AG08396 (cell line): ENCODE measurements around the gene SPRED3.
"Not testable (repeated sequence)": the region's sequence is repeated elsewhere in the genome, so short reads cannot be mapped to it uniquely, and the experiment has no call there.

ENCODE experiments used
- DNase-seq: peaks from one replicate; pipeline ENCODE4 v3.0.0; 2012; ENCODE audit warnings: low spot score, mixed read lengths

The SPRED3 gene

GRCh38 chr19:38388349-38389100 lies at the start of gene SPRED3:
Gene SPRED3, plus strand, starts transcription at chr19:38388697. Its CDS starts 1,606 bp downstream, at chr19:38390303.
- DNase-seq, result peak; percentile 81

- not testable (repeated sequence) for DNase-seq
These were observed 49.5 kb upstream of the SPRED3 start for GRCh38 chr19:38339011-38339410.

- no peak for DNase-seq
These were observed 47.6 kb upstream of the SPRED3 start for GRCh38 chr19:38340927-38341326.

GRCh38 chr19:38346837-38347236 lies 41.7 kb upstream of the SPRED3 start:
- no peak for DNase-seq

- no peak for DNase-seq
These were observed 37.6 kb upstream of the SPRED3 start for GRCh38 chr19:38350883-38351282.

- no peak for DNase-seq
These were observed 36.6 kb upstream of the SPRED3 start for GRCh38 chr19:38351865-38352395.

- no peak for DNase-seq
These were observed 35.9 kb upstream of the SPRED3 start for GRCh38 chr19:38352611-38353010.

- no peak for DNase-seq
These were observed 32.5 kb upstream of the SPRED3 start for GRCh38 chr19:38355728-38356725.

GRCh38 chr19:38358071-38358470 lies 30.4 kb upstream of the SPRED3 start:
- no peak for DNase-seq

GRCh38 chr19:38359242-38360021 lies 29.1 kb upstream of the SPRED3 start:
- DNase-seq, result no peak

- DNase-seq, result no peak
These were observed 28.1 kb upstream of the SPRED3 start for GRCh38 chr19:38360351-38360750.

- DNase-seq, result no peak
These were observed 27.5 kb upstream of the SPRED3 start for GRCh38 chr19:38360839-38361631.

- peak; percentile 87 for DNase-seq
These were observed 26.8 kb upstream of the SPRED3 start for GRCh38 chr19:38361633-38362075.

GRCh38 chr19:38362076-38362945 lies 26.2 kb upstream of the SPRED3 start:
- peak; percentile 87 for DNase-seq

GRCh38 chr19:38362946-38363688 lies 25.4 kb upstream of the SPRED3 start:
- DNase-seq, result not testable (repeated sequence)

GRCh38 chr19:38367041-38367440 lies 21.5 kb upstream of the SPRED3 start:
- DNase-seq, result no peak

GRCh38 chr19:38369584-38369983 lies 18.9 kb upstream of the SPRED3 start:
- no peak for DNase-seq

- no peak for DNase-seq
These were observed 18.2 kb upstream of the SPRED3 start for GRCh38 chr19:38370299-38370698.

- no peak for DNase-seq
These were observed 17.4 kb upstream of the SPRED3 start for GRCh38 chr19:38371081-38371480.
